Measurements from ENCODE around the gene IL34.

Gene IL34

GRCh38 chr16:70692873-70693671, 46.7 kb downstream of the IL34 start:
- no peak overlapping the region for H3K27ac ChIP-seq
- TF ChIP-seq CTCF (conservative IDR thresholded peaks at IDR 0.05), result no peak

GRCh38 chr16:70694088-70694867, 47.9 kb downstream of the IL34 start:
- no peak for TF ChIP-seq CTCF (conservative IDR thresholded peaks at IDR 0.05)
- no peak overlapping the region for H3K27ac ChIP-seq

- no peak for TF ChIP-seq CTCF (conservative IDR thresholded peaks at IDR 0.05)
- no peak overlapping the region for H3K27ac ChIP-seq
Observed at GRCh38 chr16:70694868-70695218, 48.5 kb downstream of the IL34 start.

- no peak overlapping the region for H3K27ac ChIP-seq
- no peak for TF ChIP-seq CTCF (conservative IDR thresholded peaks at IDR 0.05)
Observed at GRCh38 chr16:70695331-70696070, 49.1 kb downstream of the IL34 start.

- H3K27ac ChIP-seq, result no peak overlapping the region
- TF ChIP-seq CTCF (conservative IDR thresholded peaks at IDR 0.05), result no peak
Observed at GRCh38 chr16:70696355-70696754, 50.0 kb downstream of the IL34 start.

- no peak overlapping the region for H3K27ac ChIP-seq
- TF ChIP-seq CTCF (conservative IDR thresholded peaks at IDR 0.05), result no peak
Observed at GRCh38 chr16:70696952-70697593, 50.7 kb downstream of the IL34 start.

Measured in VCaP (cell line).